OCI-LY1 (cell line): ENCODE measurements around the gene MYO3B.

Source experiments
- H2AFZ ChIP-seq: fragments of 200-600 bp; sonication (generic), shearing (Covaris generic); 2 replicates; pipeline ENCODE4 v1.6.0; 2014; ENCODE audit warnings: antibody characterized with exemption, mild to moderate bottlenecking, low read length
- H3F3A ChIP-seq: fragments of 200-600 bp; sonication (generic), shearing (Covaris generic); 2 replicates; pipeline ENCODE4 v1.6.0; 2014; ENCODE audit warnings: mild to moderate bottlenecking, antibody characterized with exemption, low read length, moderate library complexity; ENCODE audit not compliant: insufficient read depth
- H3K27ac ChIP-seq: fragments of 200-600 bp; sonication (generic); 2 replicates; pipeline ENCODE4 v1.5.1; 2014; ENCODE audit warnings: low read length, mixed run types, mild to moderate bottlenecking, low read depth; ENCODE audit not compliant: poor library complexity, severe bottlenecking
- H3K27me3 ChIP-seq: fragments of 200-600 bp; sonication (generic); 2 replicates; pipeline ENCODE4 v1.6.0; 2014; ENCODE audit warnings: antibody characterized with exemption, mild to moderate bottlenecking, low read length, moderate library complexity; ENCODE audit not compliant: insufficient read depth
- H3K36me3 ChIP-seq: fragments of 200-600 bp; sonication (generic); 2 replicates; pipeline ENCODE4 v1.6.1; 2014; ENCODE audit warnings: mild to moderate bottlenecking, antibody characterized with exemption, low read length, moderate library complexity, mixed read lengths; ENCODE audit not compliant: insufficient read depth
- H3K4me1 ChIP-seq: fragments of 200-600 bp; sonication (generic); 2 replicates; pipeline ENCODE4 v1.5.1; 2014; ENCODE audit warnings: mild to moderate bottlenecking, low read length, moderate library complexity; ENCODE audit not compliant: insufficient read depth, severe bottlenecking
- H3K4me2 ChIP-seq: fragments of 200-600 bp; sonication (generic), shearing (Covaris generic); 2 replicates; pipeline ENCODE4 v1.6.1; 2014; ENCODE audit warnings: low read length
- H3K4me3 ChIP-seq: fragments of 200-600 bp; sonication (generic); 2 replicates; pipeline ENCODE4 v1.5.1; 2014; ENCODE audit warnings: low read length, low read depth, mild to moderate bottlenecking, mixed read lengths; ENCODE audit not compliant: poor library complexity, severe bottlenecking
- H3K79me2 ChIP-seq: fragments of 200-600 bp; shearing (Covaris generic); 2 replicates; pipeline ENCODE4 v1.6.1; 2016; ENCODE audit warnings: mixed run types, low read length, mixed read lengths; ENCODE audit not compliant: insufficient read depth
- H3K9ac ChIP-seq: fragments of 200-600 bp; sonication (generic), shearing (Covaris generic); 2 replicates; pipeline ENCODE4 v1.6.1; 2014; ENCODE audit warnings: mild to moderate bottlenecking, low read length, mixed read lengths
- H3K9me2 ChIP-seq: fragments of 200-600 bp; sonication (generic), shearing (Covaris generic); 2 replicates; pipeline ENCODE4 v1.6.1; 2014; ENCODE audit warnings: low read depth, mild to moderate bottlenecking, low read length, mixed read lengths
- H3K9me3 ChIP-seq: fragments of 200-600 bp; shearing (Covaris generic); 2 replicates; pipeline ENCODE4 v1.6.1; 2014; ENCODE audit warnings: low read length, mixed read lengths
- H4K20me1 ChIP-seq: fragments of 200-600 bp; sonication (generic), shearing (Covaris generic); 2 replicates; pipeline ENCODE4 v1.6.0; 2016; ENCODE audit warnings: mild to moderate bottlenecking, low read length; ENCODE audit not compliant: insufficient read depth
- CTCF ChIP-seq: fragments of 200-600 bp; sonication (generic), shearing (Covaris generic); IDR thresholded peaks from 2 replicates; pipeline ENCODE4 v1.5.1; 2017; ENCODE audit warnings: mild to moderate bottlenecking, antibody characterized with exemption, low read length, moderate library complexity, mixed read lengths
- EZH2 ChIP-seq: fragments of 200-600 bp; sonication (generic), shearing (Covaris generic); IDR thresholded peaks from 2 replicates; pipeline ENCODE4 v1.8.0; 2017; ENCODE audit warnings: borderline replicate concordance, mixed run types, mild to moderate bottlenecking, antibody characterized with exemption, low read length, moderate library complexity, mixed read lengths

MYO3B gene

GRCh38 chr2:170180031-170180566 is 2.2 kb downstream of the MYO3B start:
- Histone ChIP-seq H3K27me3 (no peaks in the 10 kb centered on the region), H3K36me3 (no peaks in the 10 kb centered on the region), H3F3A (no peaks in the 10 kb centered on the region), H3K27ac (peak overlapping the region; percentile 94), H2AFZ (no peak overlapping the region), H3K79me2 (0 out of 2 replicates have a peak, but pooled peaks cover 10% of the 10 kb centered on the region), H3K9me2 (no peaks in the 10 kb centered on the region), H3K4me1 (peaks cover 73% of the 10 kb centered on the region), H3K9ac (peak overlapping the region; percentile 65), H3K9me3 (peaks cover under 1% of the 10 kb centered on the region; the same call in 1 of the 2 replicates), H4K20me1 (no peaks in the 10 kb centered on the region), H3K4me2 (peak overlapping the region; percentile 75), H3K4me3 (peak overlapping the region; percentile 57)
- TF ChIP-seq CTCF (no peak), EZH2 (no peak)

DNA sequence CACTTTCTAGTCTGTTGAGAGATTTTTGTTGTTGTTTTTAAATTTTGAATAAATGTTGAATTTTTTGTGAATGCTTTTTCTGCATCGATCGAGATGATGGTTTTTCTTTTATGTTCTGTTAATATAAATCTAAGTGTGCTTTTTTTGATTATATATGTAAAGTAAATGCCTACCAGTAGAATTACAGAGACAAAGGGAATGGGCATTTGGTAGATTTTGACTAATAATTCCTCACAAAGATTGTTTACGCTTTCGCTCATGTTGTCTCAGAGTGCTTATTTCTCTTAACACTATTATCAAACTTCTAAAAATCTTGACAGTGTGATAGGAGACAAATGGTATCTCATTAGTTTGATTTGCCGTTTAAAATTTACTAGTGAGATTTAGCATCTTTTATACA is 3.7 kb downstream of the MYO3B start:
- Histone ChIP-seq H3K79me2 (0 out of 2 replicates have a peak, but pooled peaks cover 10% of the 10 kb centered on the region), H3K27ac (peak overlapping the region; percentile 94), H3K9ac (peak overlapping the region; percentile 65), H3K27me3 (no peaks in the 10 kb centered on the region), H3K36me3 (no peaks in the 10 kb centered on the region), H3K9me3 (peaks cover 4% of the 10 kb centered on the region; the same call in 1 of the 2 replicates), H3F3A (no peaks in the 10 kb centered on the region), H4K20me1 (no peaks in the 10 kb centered on the region), H2AFZ (peak overlapping the region; percentile 27; the same call in 1 of the 2 replicates), H3K4me3 (peak overlapping the region; percentile 57), H3K4me1 (peaks cover 64% of the 10 kb centered on the region), H3K4me2 (peak overlapping the region; percentile 75), H3K9me2 (no peaks in the 10 kb centered on the region)
- TF ChIP-seq CTCF (no peak), EZH2 (no peak)

DNA sequence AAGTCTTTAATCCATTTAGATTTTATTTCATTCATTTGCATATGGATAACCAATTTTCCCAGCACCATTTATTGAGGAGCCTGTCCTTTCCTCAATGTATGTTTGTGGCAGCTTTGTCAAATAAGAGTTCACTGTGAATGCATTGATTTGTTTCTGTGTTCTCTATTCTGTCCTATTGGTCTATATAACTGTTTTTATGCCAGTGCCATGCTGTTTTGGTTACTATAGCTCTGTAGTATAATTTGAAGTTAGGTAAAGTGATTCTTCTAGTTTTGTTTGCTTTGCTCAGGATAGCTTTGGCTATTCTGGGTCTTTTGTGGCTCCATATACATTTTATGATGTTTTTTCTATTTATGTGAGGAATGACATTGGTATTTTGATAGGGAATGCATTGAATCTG is 7.4 kb downstream of the MYO3B start:
- Histone ChIP-seq H3K9ac (no peak overlapping the region), H3K4me2 (no peak overlapping the region), H2AFZ (no peak overlapping the region), H3F3A (no peaks in the 10 kb centered on the region), H3K27me3 (no peaks in the 10 kb centered on the region), H3K9me2 (no peaks in the 10 kb centered on the region), H3K4me3 (no peak overlapping the region), H3K36me3 (no peaks in the 10 kb centered on the region), H4K20me1 (no peaks in the 10 kb centered on the region), H3K27ac (no peak overlapping the region), H3K9me3 (peaks cover 10% of the 10 kb centered on the region), H3K79me2 (0 out of 2 replicates have a peak, but pooled peaks cover 10% of the 10 kb centered on the region), H3K4me1 (peaks cover 27% of the 10 kb centered on the region)
- no peak for TF ChIP-seq CTCF
- TF ChIP-seq EZH2 = no peak
